ENCODE results near the gene RMND5B. TPM values are rescaled to one million over a fixed set of nuclear protein-coding genes. Genes with fewer than 3 reads are reported as not detected.

Gene RMND5B
- total and polyA plus RNA-seq, 10 of the 15 experiments (the other 5 are each of a cell fraction or from before 2014, with no cell fraction given) = 1.6 to 50.7 (median 30.9) TPM

GRCh38 chr5:178142642-178143041, 11.8 kb downstream of the RMND5B start:
- no peak overlapping the region for H3K27ac ChIP-seq (ENCODE audit: control insufficient read depth, insufficient read depth)
- POLR2A ChIA-PET = interaction anchor here (1.6 kb wide), 1 partner anchor 26 kb away, joined by 4 read pairs; no protein-coding TSS in a partner anchor
- peaks cover 11% of the 10 kb centered on the region for H3K4me1 ChIP-seq (ENCODE audit: control insufficient read depth, insufficient read depth, low read length)
- TF ChIP-seq POLR2A (IDR thresholded peaks at IDR 0.05; ENCODE audit: low read depth, low read length) (peak; percentile 47), ZBTB4 (CRISPR knock-in tag; IDR thresholded peaks at IDR 0.05) (no peak), STAT3 (IDR thresholded peaks at IDR 0.05; ENCODE audit: low read depth, low read length) (no peak)
- SMC1A ChIA-PET (ENCODE audit: uncharacterized antibody, unreplicated experiment) = interaction anchor here (0.7 kb wide), 1 partner anchor 65 kb away, joined by 3 read pairs; no protein-coding TSS in a partner anchor
- H3K9ac ChIP-seq (ENCODE audit: control insufficient read depth, insufficient read depth, low read length) = no peak overlapping the region
- RAD21 ChIA-PET (ENCODE audit: unreplicated experiment) = no interaction called here
- intact Hi-C loops (cut with micrococcal nuclease; ENCODE audit: unreplicated experiment) = no loop called here
- WGBS (ENCODE audit: insufficient coverage, insufficient replicate concordance, low lambda C conversion rate, missing lambda C conversion rate) = 94% methylated on average over 19 of the region's 20 CpGs
- in situ Hi-C loops (cut with MboI) = no loop called here
- BruUV-seq (replicated peaks) = no TSS peak
- H3K4me3 ChIP-seq = no peak overlapping the region
- H3K36me3 ChIP-seq (ENCODE audit: control insufficient read depth in 2 of 2, insufficient read depth in 2 of 2, low read length in 1 of 2) = peaks cover 25 to 32% of the 10 kb centered on the region in 2 experiments
- FAIRE-seq = no peak
- CTCF ChIA-PET = interaction anchor here (0.6 to 13.8 kb wide), 6 partner anchors 11 to 1600 kb away, joined by 3 to 183 read pairs (median 4); partner anchors contain the start of gene NHP2
- no peaks in the 10 kb centered on the region for H3K9me3 ChIP-seq (replicated peaks; ENCODE audit: control insufficient read depth, insufficient read depth, low read length)
- DNase-seq (ENCODE audit: low read depth, low spot score) = no peak
- H3K79me2 ChIP-seq (ENCODE audit: control insufficient read depth, insufficient read depth, low read length) = no peaks in the 10 kb centered on the region
- no peaks in the 10 kb centered on the region for H3K27me3 ChIP-seq (replicated peaks in 1 of 2; ENCODE audit: control insufficient read depth in 2 of 2, insufficient read depth in 2 of 2, low read length in 1 of 2)
- H4K20me1 ChIP-seq (ENCODE audit: control insufficient read depth, insufficient read depth) = no peaks in the 10 kb centered on the region
- no peak for ATAC-seq
- no peak overlapping the region for H2AFZ ChIP-seq (ENCODE audit: control insufficient read depth, low read depth, low read length)
- no peak overlapping the region for H3K4me2 ChIP-seq (ENCODE audit: control insufficient read depth, insufficient read depth)

GRCh38 chr5:178143246-178143645, 12.4 kb downstream of the RMND5B start:
- BruUV-seq (replicated peaks) = no TSS peak
- ChIA-PET RAD21 (ENCODE audit: unreplicated experiment) (no interaction called here), CTCF (interaction anchor here (0.8 to 13.8 kb wide), 4 partner anchors 11 to 67 kb away, joined by 4 to 183 read pairs (median 6); partner anchors contain the start of gene NHP2), SMC1A (ENCODE audit: uncharacterized antibody, unreplicated experiment) (interaction anchor here (2.2 to 4.2 kb wide), 2 partner anchors 23 to 67 kb away, joined by 10 to 45 read pairs; no protein-coding TSS in a partner anchor), POLR2A (interaction anchor here (1.6 kb wide), 1 partner anchor 27 kb away, joined by 4 read pairs; no protein-coding TSS in a partner anchor)
- WGBS (ENCODE audit: insufficient coverage, insufficient replicate concordance, low lambda C conversion rate, missing lambda C conversion rate) = 97% methylated on average over 6 of the region's 6 CpGs
- ATAC-seq (no peak), DNase-seq (ENCODE audit: low read depth, low spot score) (no peak), FAIRE-seq (no peak)
- H3K27me3 ChIP-seq (replicated peaks in 1 of 2; ENCODE audit: control insufficient read depth in 2 of 2, insufficient read depth in 2 of 2, low read length in 1 of 2) = no peaks in the 10 kb centered on the region
- in situ Hi-C loops (cut with MboI) (no loop called here), intact Hi-C loops (cut with micrococcal nuclease; ENCODE audit: unreplicated experiment) (no loop called here)
- no peak overlapping the region for H3K9ac ChIP-seq (ENCODE audit: control insufficient read depth, insufficient read depth, low read length)
- H3K4me1 ChIP-seq (ENCODE audit: control insufficient read depth, insufficient read depth, low read length) = peaks cover 11% of the 10 kb centered on the region
- H4K20me1 ChIP-seq (ENCODE audit: control insufficient read depth, insufficient read depth) = no peaks in the 10 kb centered on the region
- H3K36me3 ChIP-seq (ENCODE audit: control insufficient read depth in 2 of 2, insufficient read depth in 2 of 2, low read length in 1 of 2) = peaks cover 31 to 39% of the 10 kb centered on the region in 2 experiments
- H3K79me2 ChIP-seq (ENCODE audit: control insufficient read depth, insufficient read depth, low read length) = no peaks in the 10 kb centered on the region
- no peak overlapping the region for H3K4me2 ChIP-seq (ENCODE audit: control insufficient read depth, insufficient read depth)
- H3K27ac ChIP-seq (ENCODE audit: control insufficient read depth, insufficient read depth) = no peak overlapping the region
- H3K4me3 ChIP-seq = no peak overlapping the region
- H3K9me3 ChIP-seq (replicated peaks; ENCODE audit: control insufficient read depth, insufficient read depth, low read length) = no peaks in the 10 kb centered on the region
- H2AFZ ChIP-seq (ENCODE audit: control insufficient read depth, low read depth, low read length) = no peak overlapping the region
- no peak for TF ChIP-seq CEBPZ (IDR thresholded peaks at IDR 0.05; ENCODE audit: low read depth, low read length)
- no peak for TF ChIP-seq ZNF217 (IDR thresholded peaks at IDR 0.05)
- no peak for TF ChIP-seq SKIL (IDR thresholded peaks at IDR 0.05; ENCODE audit: low read depth, poor library complexity, severe bottlenecking)
- no peak for TF ChIP-seq POLR2AphosphoS5 (IDR thresholded peaks at IDR 0.05; ENCODE audit: low read length)
- TF ChIP-seq TARDBP (IDR thresholded peaks at IDR 0.05; ENCODE audit: borderline replicate concordance) = no peak

All from GM12878 (cell line).